Measurements from ENCODE around the gene CD8B.
"Not testable (repeated sequence)": the region's sequence is repeated elsewhere in the genome, so short reads cannot be mapped to it uniquely, and the experiment has no call there.

- TF ChIP-seq EZH2 (IDR thresholded peaks at IDR 0.05; ENCODE audit: insufficient read depth, poor library complexity, severe bottlenecking); EZH2phosphoT487 (IDR thresholded peaks at IDR 0.05; ENCODE audit: insufficient read depth, low read depth): not testable (repeated sequence)
Measured at GRCh38 chr2:86861628-86862379, at the start of gene CD8B.
